ENCODE results near the gene S100Z. TPM values are rescaled to one million over a fixed set of nuclear protein-coding genes. Genes with fewer than 3 reads are reported as not detected.

The S100Z gene
- total RNA-seq, 1 experiment from 2014 or later = not detected

- no peak for TF ChIP-seq ZNF532 (CRISPR knock-in tag; IDR thresholded peaks at IDR 0.05; ENCODE audit: borderline replicate concordance)
- no peak for TF ChIP-seq TEAD1 (CRISPR knock-in tag; IDR thresholded peaks at IDR 0.05)
- TF ChIP-seq SMAD4 (CRISPR knock-in tag; IDR thresholded peaks at IDR 0.05) = no peak
- TF ChIP-seq ZSCAN18 (CRISPR knock-in tag; IDR thresholded peaks at IDR 0.05) = no peak
- no peak for TF ChIP-seq JUN (CRISPR knock-in tag; IDR thresholded peaks at IDR 0.05)
- no peak for TF ChIP-seq ZNF317 (CRISPR knock-in tag; IDR thresholded peaks at IDR 0.05; ENCODE audit: borderline replicate concordance, low read depth)
- no peak for TF ChIP-seq ZNF121 (CRISPR knock-in tag; IDR thresholded peaks at IDR 0.05)
- no peak for TF ChIP-seq TEAD4 (CRISPR knock-in tag; IDR thresholded peaks at IDR 0.05)
- TF ChIP-seq MAX (CRISPR knock-in tag; IDR thresholded peaks at IDR 0.05) = no peak
- no peak for TF ChIP-seq PREB (CRISPR knock-in tag; IDR thresholded peaks at IDR 0.05; ENCODE audit: borderline replicate concordance)
- no peak for TF ChIP-seq JAZF1 (CRISPR knock-in tag; IDR thresholded peaks at IDR 0.05)
- TF ChIP-seq GRHL2 (CRISPR knock-in tag; IDR thresholded peaks at IDR 0.05; ENCODE audit: insufficient replicate concordance, severe bottlenecking) = no peak
- no peak for TF ChIP-seq IRF1 (CRISPR knock-in tag; IDR thresholded peaks at IDR 0.05)
Observed at GRCh38 chr5:76956033-76956432, 106.2 kb downstream of the S100Z start (continued).

- H3K27me3 Mint-ChIP-seq (ENCODE audit: low read depth) = peaks cover 27% of the 10 kb centered on the region
- ATAC-seq (no peak), DNase-seq (ENCODE audit: low spot score) (no peak)
- H3K36me3 Mint-ChIP-seq = no peaks in the 10 kb centered on the region
- H3K9me3 Mint-ChIP-seq = no peaks in the 10 kb centered on the region
- no peak overlapping the region for H3K27ac Mint-ChIP-seq
- ChIA-PET CTCF (no interaction called here), POLR2A (no interaction called here)
- peaks cover 16% of the 10 kb centered on the region for H3K4me1 Mint-ChIP-seq
- H3K4me3 Mint-ChIP-seq = no peak overlapping the region
- TF ChIP-seq NFATC4 (CRISPR knock-in tag; IDR thresholded peaks at IDR 0.05) = no peak
- TF ChIP-seq MLX (CRISPR knock-in tag; IDR thresholded peaks at IDR 0.05) = no peak
- no peak for TF ChIP-seq KAT7 (CRISPR knock-in tag; IDR thresholded peaks at IDR 0.05; ENCODE audit: borderline replicate concordance)
- TF ChIP-seq AR (CRISPR knock-in tag; IDR thresholded peaks at IDR 0.05) = no peak
- TF ChIP-seq ATF6 (CRISPR knock-in tag; IDR thresholded peaks at IDR 0.05) = no peak
- TF ChIP-seq ZNF263 (CRISPR knock-in tag; IDR thresholded peaks at IDR 0.05; ENCODE audit: low read depth) = no peak
- no peak for TF ChIP-seq NFYB (CRISPR knock-in tag; conservative IDR thresholded peaks at IDR 0.05; ENCODE audit: low read depth)
- TF ChIP-seq JUN (CRISPR knock-in tag; IDR thresholded peaks at IDR 0.05) = no peak
- no peak for TF ChIP-seq E2F4 (CRISPR knock-in tag; IDR thresholded peaks at IDR 0.05; ENCODE audit: borderline replicate concordance, low read depth)
Observed at GRCh38 chr5:76958991-76959767, 109.4 kb downstream of the S100Z start.
